Activated naive CD4-positive, alpha-beta T cell treated with anti-CD3 and anti-CD28 coated beads, Interleukin-2, amount 50 U/mL, for 72 hours (primary cell): ENCODE measurements around the gene MATCAP1. TPM values are rescaled to one million over a fixed set of nuclear protein-coding genes. Genes with fewer than 3 reads are reported as not detected.

Source experiments
- ATAC-seq, 2 donors: fragments of 150-1000 bp; cut with Tn5 transposase; 2 replicates each; pipeline ENCODE4 v1.10.0; 2021; ENCODE audit warnings: mild to moderate bottlenecking in 2 of 2, moderate library complexity in 2 of 2
- DNase-seq, 2 donors: peaks; one replicate each; pipeline ENCODE4 v3.0.0; 2021 to 2022; ENCODE audit warnings: low spot score in 2 of 2
- H3K27ac Mint-ChIP-seq, 2 donors: one replicate each; pipeline ENCODE4 v1.8.0; 2022; ENCODE audit warnings: mild to moderate bottlenecking in 2 of 2, mixed read lengths in 2 of 2
- H3K36me3 Mint-ChIP-seq, 2 donors: one replicate each; pipeline ENCODE4 v1.8.0; 2022; ENCODE audit warnings: mixed read lengths in 2 of 2
- H3K9me3 Mint-ChIP-seq, 2 donors: one replicate each; pipeline ENCODE4 v1.8.0; 2022; ENCODE audit warnings: mixed read lengths in 2 of 2
- total RNA-seq, 2 donors: library from RNA; stranded (reverse); gene quantifications; one replicate each; pipeline ENCODE4 v1.2.3, GENCODE V29; 2022

The MATCAP1 gene
- total RNA-seq, result 10 to 100 TPM; 26.3 to 63.5 TPM

DNA sequence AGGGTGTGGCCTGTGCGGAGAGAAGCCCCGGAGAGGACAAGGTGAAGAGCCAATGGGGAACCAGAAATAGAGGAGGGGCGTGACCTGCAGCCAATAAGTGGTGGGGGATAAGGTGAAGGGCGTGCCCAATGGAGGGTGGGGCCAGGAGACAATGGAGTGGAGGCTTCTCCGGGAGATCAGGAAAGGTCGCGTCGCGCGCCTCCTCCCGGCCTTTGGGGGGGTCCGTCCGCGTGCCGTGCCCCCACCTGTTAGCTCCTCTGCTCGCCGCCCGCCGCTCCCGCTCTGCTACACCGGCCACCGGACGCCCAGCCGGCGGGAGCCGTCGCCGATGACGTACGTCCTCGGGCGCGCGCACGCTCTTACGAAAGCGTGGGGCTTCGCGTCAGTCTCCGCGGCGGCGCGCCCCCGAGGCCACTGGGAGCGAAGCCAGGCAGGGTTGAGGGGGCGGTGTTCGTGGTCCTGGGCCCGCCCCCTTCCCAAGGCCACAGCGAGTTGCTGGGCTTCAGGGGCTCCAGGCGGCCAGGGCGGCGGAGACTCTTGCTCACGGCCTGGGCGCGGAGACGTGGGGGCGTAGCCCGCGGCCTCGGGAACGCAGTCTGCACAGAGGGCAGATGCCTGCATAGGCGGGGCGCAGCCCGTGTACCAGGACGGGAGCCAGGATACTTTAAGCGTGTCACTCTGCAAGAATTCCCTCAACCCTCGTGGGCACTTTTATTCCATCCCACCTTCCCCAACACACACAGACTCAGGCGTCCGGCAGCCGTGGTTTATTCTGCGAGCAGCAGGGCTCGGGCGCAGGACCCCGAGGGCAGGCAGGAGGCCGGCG is at the start of gene MATCAP1:
Gene MATCAP1, minus strand, starts transcription at position 337 of the 826 bp plus-strand sequence. CDS start 3,353 bp downstream, outside the sequence.
- H3K27ac Mint-ChIP-seq, result no peak within 1 kb of the TSS
- ATAC-seq (peak; percentile 96 to 97), DNase-seq (peak; percentile 93 to 94)
- H3K9me3 Mint-ChIP-seq, result no peaks in the 10 kb centered on the region
- peaks cover 0 to 3% of the 10 kb centered on the region in 2 donors for H3K36me3 Mint-ChIP-seq

DNA sequence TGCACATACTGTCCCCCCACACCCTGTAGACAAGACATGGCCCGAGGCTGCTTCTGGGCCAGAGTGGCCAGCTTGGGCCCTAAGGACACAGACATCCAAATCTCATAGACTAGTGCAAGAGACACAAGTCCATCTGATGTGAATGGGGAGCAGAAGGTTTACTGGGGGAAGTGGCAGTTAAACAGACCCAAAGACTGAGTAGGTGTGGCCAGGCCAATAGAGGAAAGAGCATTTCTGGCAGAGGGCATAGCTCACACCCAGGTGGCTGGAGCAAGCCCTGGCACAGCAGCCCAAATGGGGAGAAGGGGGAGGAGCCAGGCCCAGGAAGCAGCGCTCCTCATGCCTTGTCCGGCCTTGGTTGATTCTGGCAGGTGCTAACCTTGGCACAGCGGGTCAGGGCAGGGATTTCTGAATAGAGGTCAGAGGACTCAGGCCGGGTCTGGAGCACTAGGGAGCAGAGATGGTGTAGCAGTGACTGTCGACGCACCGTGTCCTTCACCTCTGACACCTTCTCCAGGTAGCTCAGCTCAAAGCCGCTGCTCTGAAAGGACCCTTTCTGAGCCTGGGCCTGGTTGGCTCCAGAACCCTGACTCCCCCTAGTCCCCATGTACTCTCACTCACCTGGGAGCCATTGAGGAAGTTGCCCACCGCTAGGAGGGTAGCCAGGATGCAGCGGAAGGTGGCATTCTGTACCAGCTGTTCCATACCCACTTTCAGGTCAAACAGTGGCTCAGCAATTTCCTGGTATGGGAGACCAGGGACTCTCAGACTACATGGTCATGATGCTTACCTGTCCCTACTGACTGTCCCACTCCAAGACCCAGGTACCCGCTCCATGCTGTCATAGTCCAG is 47.3 kb upstream of the MATCAP1 start:
- H3K27ac Mint-ChIP-seq, result peak overlapping the region; percentile 57 to 81
- H3K9me3 Mint-ChIP-seq, result no peaks in the 10 kb centered on the region
- DNase-seq (no peak), ATAC-seq (no peak)
- peaks cover 17 to 40% of the 10 kb centered on the region in 2 donors for H3K36me3 Mint-ChIP-seq

DNA sequence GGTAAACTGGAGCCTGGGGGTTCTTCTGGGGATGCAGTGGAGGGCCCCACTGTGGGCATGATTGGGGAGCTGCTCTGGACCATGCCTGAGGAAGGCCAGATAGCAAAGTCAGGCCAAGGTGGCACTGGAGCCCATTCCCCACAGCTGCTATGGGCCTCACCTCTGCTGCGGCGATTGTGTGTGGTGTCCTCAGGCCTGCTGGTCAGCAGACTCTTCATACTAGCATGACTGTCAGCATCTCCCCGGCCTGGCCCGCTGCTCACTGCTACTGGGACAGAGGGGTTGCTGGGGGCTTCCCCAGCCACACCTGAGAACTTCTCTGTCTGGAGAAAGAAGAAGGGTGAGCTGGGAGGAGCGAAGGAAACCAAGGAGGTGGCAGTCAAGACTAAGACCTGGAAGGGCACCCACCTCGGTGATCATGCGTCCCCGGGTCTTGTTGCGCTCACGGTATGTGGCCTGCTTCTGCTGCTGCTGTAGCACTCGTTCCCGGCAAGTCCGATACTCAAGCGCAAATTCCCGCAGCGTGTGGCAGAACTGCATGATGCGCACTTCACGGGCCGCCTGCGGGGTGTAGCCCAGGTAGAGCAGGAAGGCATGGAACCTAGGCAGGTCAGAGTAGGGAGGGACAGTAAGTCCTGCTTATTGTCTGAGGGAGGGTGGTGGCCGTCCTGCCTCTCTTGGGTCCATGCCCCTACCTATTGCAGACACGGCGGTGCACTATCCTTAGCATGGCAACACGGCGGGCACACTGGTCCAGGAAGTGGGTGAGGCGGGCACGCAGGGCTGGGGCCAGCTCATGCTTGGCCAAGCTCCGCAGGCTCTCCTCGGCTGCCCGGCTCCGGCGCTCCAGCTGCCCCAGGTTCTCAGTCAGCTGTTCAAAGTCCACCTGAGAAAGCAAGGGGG is 46.4 kb upstream of the MATCAP1 start:
- Mint-ChIP-seq H3K9me3 (no peaks in the 10 kb centered on the region), H3K36me3 (peaks cover 14 to 37% of the 10 kb centered on the region in 2 donors), H3K27ac (peak overlapping the region; percentile 57 to 81)
- DNase-seq, result no peak
- ATAC-seq, result no peak

- ATAC-seq (no peak), DNase-seq (no peak)
- peaks cover 14 to 37% of the 10 kb centered on the region in 2 donors for H3K36me3 Mint-ChIP-seq
- H3K27ac Mint-ChIP-seq, result peak overlapping the region in 1 of 2 donors; percentile 96
- no peaks in the 10 kb centered on the region for H3K9me3 Mint-ChIP-seq
These were observed 45.1 kb upstream of the MATCAP1 start for GRCh38 chr16:67228905-67229304.

DNA sequence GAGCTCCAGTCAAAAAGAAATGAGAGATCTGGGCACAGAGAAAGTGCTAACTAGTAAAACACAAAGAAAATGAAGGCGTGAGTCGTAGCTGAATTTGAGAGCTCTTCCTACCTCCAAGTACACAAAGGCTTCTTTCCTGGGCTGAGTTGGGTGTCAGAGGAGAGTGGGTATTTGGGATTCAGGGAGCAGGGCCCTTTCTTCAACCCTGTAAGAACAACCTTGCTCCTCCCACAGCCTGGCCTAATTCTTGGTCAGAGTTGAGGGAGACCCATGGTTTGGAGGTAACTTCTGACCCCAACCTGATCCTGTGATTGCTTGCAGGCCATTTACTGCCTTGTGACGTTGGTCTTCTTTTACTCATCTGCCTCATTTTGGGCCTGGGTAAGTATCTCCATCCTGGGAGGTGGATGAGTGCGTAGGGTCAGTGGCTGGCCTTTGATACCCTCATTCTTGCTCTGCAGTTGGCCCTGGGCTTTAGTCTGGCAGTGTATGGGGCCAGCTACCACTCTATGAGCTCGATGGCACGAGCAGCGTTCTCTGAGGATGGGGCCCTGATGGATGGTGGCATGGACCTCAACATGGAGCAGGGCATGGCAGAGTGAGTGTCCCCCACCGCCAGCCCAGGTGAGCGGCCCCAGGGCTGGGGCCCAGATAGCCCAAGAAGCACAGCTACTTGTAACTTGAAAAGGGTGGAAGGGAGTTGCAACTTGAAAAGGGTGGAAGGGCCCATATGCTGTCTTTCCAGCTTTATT is 44.4 kb upstream of the MATCAP1 start:
- Mint-ChIP-seq H3K9me3 (no peaks in the 10 kb centered on the region), H3K36me3 (peaks cover 14 to 32% of the 10 kb centered on the region in 2 donors), H3K27ac (peak overlapping the region; percentile 96 to 99)
- DNase-seq, result no peak
- no peak for ATAC-seq

DNA sequence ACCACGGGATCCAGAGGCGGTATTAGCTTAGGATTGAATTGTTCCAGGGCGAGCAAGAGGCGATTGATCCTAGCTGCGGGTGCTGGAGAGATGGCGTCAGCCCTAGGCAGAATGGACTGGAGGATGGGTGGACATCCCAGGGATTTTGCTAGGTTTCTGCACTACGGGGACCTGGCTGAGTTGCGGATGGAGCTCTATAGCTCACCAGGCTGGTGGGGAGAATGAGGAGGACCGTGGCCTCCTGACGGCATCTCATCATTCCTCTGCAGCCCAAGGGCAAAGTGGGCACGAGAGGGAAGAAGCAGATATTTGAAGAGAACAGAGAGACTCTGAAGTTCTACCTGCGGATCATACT is 43.8 kb upstream of the MATCAP1 start:
- no peaks in the 10 kb centered on the region for H3K9me3 Mint-ChIP-seq
- DNase-seq (no peak), ATAC-seq (no peak)
- H3K36me3 Mint-ChIP-seq, result peaks cover 14 to 31% of the 10 kb centered on the region in 2 donors
- peak overlapping the region; percentile 96 to 99 for H3K27ac Mint-ChIP-seq

DNA sequence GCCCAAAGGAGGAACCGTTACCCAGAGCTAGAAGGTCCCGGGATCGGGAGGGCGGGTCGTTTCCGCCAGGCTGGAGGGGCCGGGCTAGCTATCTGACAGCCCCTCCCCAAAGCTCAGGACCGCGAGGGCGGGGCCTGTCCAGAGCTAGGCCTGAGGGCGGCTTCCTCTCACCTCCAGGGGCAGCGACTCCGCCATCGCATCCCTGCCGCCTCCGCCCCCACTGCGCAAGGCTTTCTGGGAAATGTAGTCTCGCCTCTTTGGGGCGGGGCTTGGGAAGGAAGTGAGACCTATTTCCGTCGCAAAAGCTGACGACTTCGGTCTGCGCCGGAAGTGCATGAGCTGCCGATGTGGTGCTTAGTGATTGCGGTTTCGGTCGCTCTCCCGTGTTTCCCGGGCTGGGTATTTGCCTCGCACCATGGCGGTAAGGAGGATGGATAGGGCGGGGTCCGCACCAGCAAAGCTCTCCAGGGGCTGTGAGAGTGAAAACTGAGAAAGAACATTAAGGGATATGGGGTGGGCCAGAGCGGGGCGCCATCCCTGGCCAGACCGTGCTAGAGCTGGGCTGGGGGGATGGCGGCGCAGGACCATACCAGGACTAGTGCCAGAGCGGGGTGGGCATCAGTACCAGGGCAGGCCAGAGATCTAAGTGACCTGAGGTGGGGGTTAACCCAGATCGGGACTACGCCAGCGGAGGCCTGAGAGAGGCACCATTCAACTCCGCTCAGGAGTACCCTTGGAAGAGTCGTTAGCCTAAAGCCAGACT is 43.2 kb upstream of the MATCAP1 start, which contains the start of gene TMEM208:
Gene TMEM208, plus strand, starts transcription at position 327 of the 763 bp plus-strand sequence. Its CDS starts 89 bp downstream, at position 416.
- Mint-ChIP-seq H3K9me3 (no peaks in the 10 kb centered on the region), H3K27ac (peak within 1 kb of the TSS; percentile 96 to 99), H3K36me3 (peaks cover 14 to 31% of the 10 kb centered on the region in 2 donors)
- DNase-seq (peak; percentile 98 to 99), ATAC-seq (peak; percentile 96 to 98)

GRCh38 chr16:67226295-67226803 is 42.6 kb upstream of the MATCAP1 start:
- Mint-ChIP-seq H3K9me3 (no peaks in the 10 kb centered on the region), H3K36me3 (peaks cover 14 to 31% of the 10 kb centered on the region in 2 donors), H3K27ac (peak overlapping the region; percentile 95 to 96)
- DNase-seq (no peak), ATAC-seq (no peak)

DNA sequence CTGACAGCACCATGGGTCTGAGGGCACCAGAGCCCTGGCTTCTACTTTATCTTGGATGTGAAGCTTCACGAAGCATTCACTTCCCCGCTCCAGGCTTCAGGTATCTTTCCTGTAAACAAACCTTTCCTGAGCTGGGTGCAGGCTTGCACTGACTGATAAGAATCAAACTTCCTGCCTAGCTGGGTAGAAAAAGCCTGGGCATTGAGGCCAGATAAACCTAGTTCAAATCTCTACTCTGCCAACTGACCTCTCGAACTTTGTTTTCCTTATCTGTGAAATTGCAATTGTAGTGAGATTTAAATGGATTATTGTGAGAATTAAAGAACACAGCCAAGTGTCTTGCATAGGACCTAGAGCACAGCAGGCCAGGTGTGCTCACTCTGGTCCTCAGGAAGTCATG is 40.2 kb upstream of the MATCAP1 start:
- Mint-ChIP-seq H3K36me3 (peaks cover 14 to 23% of the 10 kb centered on the region in 2 donors), H3K27ac (peak overlapping the region; percentile 22 to 55), H3K9me3 (no peaks in the 10 kb centered on the region)
- DNase-seq (no peak), ATAC-seq (no peak)

DNA sequence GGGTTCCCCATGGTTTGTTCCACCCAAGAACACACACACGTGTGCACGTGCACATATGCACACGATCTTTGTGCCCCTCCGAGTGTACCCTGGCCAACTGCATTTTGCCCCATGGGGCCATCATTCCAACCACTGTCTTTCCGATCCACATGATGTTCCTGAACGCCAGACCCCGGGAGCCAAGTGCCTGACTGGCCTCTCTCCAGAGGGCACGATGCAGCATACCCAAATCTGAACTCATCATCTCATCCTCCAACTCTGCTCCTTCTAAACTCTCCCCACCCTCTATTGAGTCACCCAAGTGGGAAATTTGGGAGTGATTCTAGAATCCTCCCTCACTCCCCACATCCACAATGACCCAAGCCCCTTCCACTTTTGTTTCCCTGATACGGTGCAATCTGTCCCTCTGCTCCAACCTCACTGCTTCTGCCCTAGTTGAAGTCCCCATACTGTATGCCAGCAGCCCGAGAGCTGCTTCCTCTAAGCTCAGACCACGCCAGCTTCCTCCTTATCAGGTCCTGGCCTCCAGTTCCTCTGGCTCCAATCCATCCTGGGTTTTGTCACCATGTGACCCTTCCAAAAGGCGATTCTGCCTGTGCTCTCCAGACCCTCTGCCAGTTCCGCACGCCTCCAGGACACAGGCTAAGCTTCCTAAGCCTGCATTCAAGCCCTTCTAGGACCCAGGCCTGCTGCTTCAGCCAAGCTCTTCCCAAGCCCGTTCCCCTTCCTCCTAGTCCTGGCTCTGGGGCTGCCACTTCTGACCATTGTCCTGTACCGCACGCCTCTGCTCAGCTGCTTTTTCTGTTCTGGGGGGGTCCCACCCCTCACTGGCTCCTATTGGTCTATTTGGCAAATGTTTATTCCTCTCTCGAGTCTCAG is 33.1 kb upstream of the MATCAP1 start:
- Mint-ChIP-seq H3K27ac (peak overlapping the region; percentile 26 to 75), H3K36me3 (no peaks in the 10 kb centered on the region), H3K9me3 (no peaks in the 10 kb centered on the region)
- ATAC-seq (no peak), DNase-seq (no peak)

GRCh38 chr16:67215706-67216105 is 31.9 kb upstream of the MATCAP1 start:
- DNase-seq (no peak), ATAC-seq (no peak)
- no peaks in the 10 kb centered on the region for H3K36me3 Mint-ChIP-seq
- no peaks in the 10 kb centered on the region for H3K9me3 Mint-ChIP-seq
- H3K27ac Mint-ChIP-seq, result peak overlapping the region; percentile 15 to 52

DNA sequence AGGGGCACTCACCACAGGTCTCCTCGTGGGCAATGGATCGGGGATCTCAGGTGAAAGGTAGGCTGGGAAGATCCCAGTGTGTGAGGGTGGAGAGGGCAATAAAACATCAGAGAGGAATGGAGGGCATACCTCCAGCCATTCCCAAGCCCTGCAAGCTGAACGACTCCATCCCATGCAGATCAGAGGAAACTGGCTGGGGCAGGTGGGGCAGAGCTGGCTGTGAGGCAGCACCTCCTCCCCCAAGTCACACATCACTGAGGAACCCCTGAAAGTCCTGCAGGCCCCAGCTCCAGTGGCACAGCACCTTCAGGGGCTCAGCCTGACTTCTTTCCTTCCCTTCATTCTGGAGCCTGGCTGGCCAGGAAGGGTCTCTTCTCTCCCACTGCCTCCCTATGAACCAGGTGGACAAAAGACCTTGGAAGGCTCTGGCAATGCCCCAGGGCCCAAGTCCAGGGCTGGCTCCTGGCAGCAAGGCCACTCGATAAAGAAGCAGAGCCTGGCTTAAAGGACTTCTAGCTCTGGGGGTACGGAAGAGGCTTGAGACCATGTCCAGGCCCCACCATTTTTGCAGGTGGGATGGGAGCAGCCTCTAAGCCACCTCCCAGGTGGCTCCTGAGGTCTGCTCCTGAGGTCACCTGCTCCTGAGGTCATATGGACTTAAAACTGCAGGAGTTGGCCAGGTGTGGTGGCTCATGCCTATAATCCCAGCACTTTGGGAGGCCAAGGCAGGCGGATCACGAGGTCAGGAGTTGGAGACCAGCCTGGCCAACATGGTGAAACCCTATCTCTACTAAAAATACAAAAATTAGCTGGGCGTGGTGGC is 29.6 kb upstream of the MATCAP1 start:
- Mint-ChIP-seq H3K9me3 (no peaks in the 10 kb centered on the region), H3K27ac (peak overlapping the region in 1 of 2 donors; percentile 46), H3K36me3 (no peaks in the 10 kb centered on the region)
- DNase-seq (no peak), ATAC-seq (no peak)

GRCh38 chr16:67212766-67213165 is 29.0 kb upstream of the MATCAP1 start:
- H3K9me3 Mint-ChIP-seq, result no peaks in the 10 kb centered on the region
- no peaks in the 10 kb centered on the region for H3K36me3 Mint-ChIP-seq
- ATAC-seq (no peak), DNase-seq (no peak)
- peak overlapping the region in 1 of 2 donors; percentile 46 for H3K27ac Mint-ChIP-seq
